Right lobe of liver (tissue), 6 donors: ENCODE measurements around the gene PCNX3. TPM values are rescaled to one million over a fixed set of nuclear protein-coding genes. Genes with fewer than 3 reads are reported as not detected.
A peak's percentile ranks its signal among the peaks of the same experiment; 100 is the strongest.

Source experiments
- ATAC-seq, 4 donors: fragments of 200-7000 bp; cut with Tn5 transposase; one replicate each; pipeline ENCODE4 v1.9.1; 2020; ENCODE audit warnings: mild to moderate bottlenecking in 4 of 4, moderate library complexity in 4 of 4
- DNase-seq, 3 donors: peaks; one replicate each; pipeline ENCODE4 v3.0.0-alpha.2; 2020
- H3K27ac ChIP-seq, 3 donors: fragments of 200-600 bp; one replicate each; pipeline ENCODE4 v1.8.0; 2022
- H3K27me3 ChIP-seq, 2 donors: fragments of 200-600 bp; one replicate each; pipeline ENCODE4 v1.8.0; 2022
- H3K36me3 ChIP-seq, 4 donors: fragments of 200-600 bp; sonication (generic) in 1 of 4; one replicate each; pipeline versions ENCODE4 v1.5.1 to v1.8.0; 2017 to 2022; ENCODE audit warnings: control low read depth in 1 of 4
- H3K4me1 ChIP-seq, 4 donors: fragments of 200-600 bp; sonication (generic) in 1 of 4; one replicate each; pipeline versions ENCODE4 v1.5.1 to v1.8.0; 2017 to 2022; ENCODE audit warnings: control low read depth in 1 of 4
- H3K4me3 ChIP-seq, 3 donors: fragments of 200-600 bp; one replicate each; pipeline ENCODE4 v1.8.0; 2022
- H3K9me3 ChIP-seq, 4 donors: fragments of 200-600 bp; sonication (generic) in 1 of 4; one replicate each; pipeline versions ENCODE4 v1.5.1 to v1.8.0; 2017 to 2022; ENCODE audit warnings: control low read depth in 1 of 4
- CTCF ChIP-seq, 4 donors: fragments of 200-600 bp in 3 of 4; fragments of 450-650 bp in 1 of 4; IDR thresholded peaks; one replicate each; pipeline versions ENCODE4 v1.5.1 to v1.8.0; 2016 to 2022; ENCODE audit warnings: antibody characterized with exemption in 4 of 4, mild to moderate bottlenecking in 2 of 4
- POLR2A ChIP-seq: fragments of 450-650 bp; IDR thresholded peaks from one replicate; pipeline ENCODE4 v1.6.1; 2017; ENCODE audit warnings: antibody characterized with exemption, mild to moderate bottlenecking
- WGBS: methylation state at CpG from one replicate; pipeline ENCODE4 v1.1.6; 2018; ENCODE audit warnings: low coverage, low lambda C conversion rate; ENCODE audit not compliant: insufficient coverage; ENCODE audit errors: missing lambda C conversion rate; 5-methylcytosine and 5-hydroxymethylcytosine counted together
- intact Hi-C, 2 donors: fragments of 100-400 bp; cut with DNase I; formaldehyde crosslinking; loops; one replicate each; pipeline versions ENCODE4 v1.11.2 to v1.14.1; 2022
- total RNA-seq, 6 experiments: library from RNA; depleted of rRNA in 2 of 6; stranded (reverse); fragments of >200 nt in 2 of 6; fragmentation: NEBNext Ultra II Directional in 3 of 6; extraction: Animal tissue kit (Norgen Biotek cat#: 25700) in 3 of 6; gene quantifications; one replicate each; pipeline versions ENCODE4 v1.1.0 to v1.2.4, GENCODE V29; 2016 to 2023
- donor health status: DM: no; HTN: yes; CAD: no.
- donor health status: DM: no; HTN: no; CAD: no.
- donor health status: DM: no; HTN: no; CAD: no.
- donor health status: DM: no; HTN: yes; CAD: no.
- donor health status: DM: no; HTN: yes; CAD: no.

The PCNX3 gene
- total RNA-seq, 6 experiments from 2014 or later = 11.2 to 32.9 (median 12.4) TPM

DNA sequence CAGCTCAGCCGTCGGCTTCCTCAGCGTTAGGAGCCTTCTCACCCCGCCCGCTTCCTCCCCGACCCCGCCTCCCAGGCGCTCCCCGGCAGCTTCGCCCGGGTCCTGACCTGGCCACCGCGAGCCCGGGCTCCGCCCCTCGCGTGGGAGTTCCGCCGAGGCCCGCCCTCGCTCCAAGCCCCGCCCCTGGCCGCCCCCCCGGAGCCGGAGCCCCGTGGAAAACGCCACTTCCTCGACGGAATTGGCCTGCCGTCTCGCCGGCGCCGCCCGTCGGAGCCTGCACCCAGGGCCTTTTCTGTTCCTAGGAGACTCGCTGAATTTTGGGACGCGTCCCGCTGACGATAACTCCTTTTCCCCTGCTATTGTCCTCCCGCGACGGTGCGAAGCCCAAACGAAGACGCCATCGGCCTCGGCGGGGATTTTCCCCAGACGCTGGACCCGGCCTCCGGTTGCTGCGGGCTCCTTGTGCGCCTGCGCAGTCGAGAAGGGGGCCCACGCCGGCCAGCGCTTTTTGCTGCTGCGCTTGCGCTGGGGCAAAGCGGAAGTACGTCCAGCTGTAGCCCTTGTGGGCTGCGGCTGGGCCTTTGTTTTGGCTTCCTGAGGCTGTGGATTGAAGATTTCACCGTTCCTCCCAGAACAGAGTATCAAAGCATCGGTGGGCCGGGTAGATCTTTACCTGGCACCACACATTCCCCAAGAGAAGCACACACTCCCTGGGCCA lies 37.1 kb downstream of the PCNX3 start:
- TF ChIP-seq POLR2A (peak; percentile 76), CTCF (IDR thresholded peaks at IDR 0.05) (no peak)
- intact Hi-C loops = no loop called here
- Histone ChIP-seq H3K9me3 (no peaks in the 10 kb centered on the region), H3K36me3 (peaks cover 0 to 33% (median 18%) of the 10 kb centered on the region in 4 donors), H3K27me3 (no peaks in the 10 kb centered on the region), H3K27ac (peak overlapping the region; percentile 91 to 97 (median 94)), H3K4me1 (peaks cover 0 to 42% (median 17%) of the 10 kb centered on the region in 4 donors), H3K4me3 (peak overlapping the region; percentile 58 to 66 (median 63))
- WGBS = 0% methylated on average over 3 of the region's 68 CpGs
- DNase-seq (peak; percentile 97 to 98 (median 97)), ATAC-seq (peak; percentile 84 to 90 (median 88))

DNA sequence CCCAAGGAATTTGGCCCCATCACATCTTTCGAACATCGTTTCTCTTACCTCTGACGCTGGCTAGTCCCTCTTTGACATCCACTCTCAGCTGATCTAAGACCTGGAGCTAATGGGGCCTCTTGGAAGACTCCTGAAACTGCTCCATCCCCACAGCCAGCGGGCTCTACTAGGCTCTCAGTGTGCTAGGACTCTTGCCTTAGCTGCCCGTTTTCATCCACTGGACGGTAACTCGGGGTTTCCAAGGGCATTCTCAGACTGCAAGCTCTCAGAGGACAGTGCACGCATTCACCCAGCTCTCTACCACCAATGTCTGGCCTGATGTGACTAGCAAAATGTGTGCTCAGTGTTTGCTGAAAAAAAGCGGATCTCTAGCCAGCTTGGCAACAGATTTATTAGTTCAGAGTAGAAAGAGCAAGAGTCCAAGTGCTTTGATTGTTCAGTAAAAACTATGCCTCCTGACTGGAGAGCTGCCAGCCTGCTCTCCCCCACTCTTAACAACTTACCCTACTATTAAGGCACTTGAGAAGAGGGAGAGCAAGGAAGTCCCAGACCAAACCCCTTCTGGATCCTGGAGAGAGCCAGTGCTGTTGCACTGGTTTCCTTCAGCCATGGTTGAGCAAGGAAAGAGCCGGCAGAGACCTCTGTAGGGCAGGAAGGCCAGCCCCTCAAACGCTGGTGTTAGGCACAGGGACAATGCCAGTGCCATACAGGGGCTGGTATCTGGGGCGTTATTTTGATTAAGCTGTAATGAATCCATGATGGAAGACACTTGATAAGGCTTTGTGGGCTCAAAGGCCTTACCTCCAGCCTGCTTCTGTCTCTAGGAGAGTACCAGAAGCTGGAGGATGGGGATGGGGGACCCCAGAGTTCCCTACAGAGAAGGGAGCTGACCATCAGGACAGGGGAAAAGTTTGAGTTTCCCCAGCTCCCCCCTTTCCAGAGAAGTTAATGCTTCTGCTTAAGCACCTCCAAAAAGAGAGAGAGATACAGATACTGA lies 38.0 kb downstream of the PCNX3 start:
- TF ChIP-seq POLR2A (peak; percentile 38), CTCF (IDR thresholded peaks at IDR 0.05) (no peak)
- ATAC-seq (peak; percentile 41 to 64 (median 60)), DNase-seq (peak in 1 of 3 donors; percentile 82)
- no peaks in the 10 kb centered on the region for H3K9me3 ChIP-seq
- H3K27ac ChIP-seq = peak overlapping the region; percentile 91 to 97 (median 94)
- WGBS = 8% methylated on average over 12 of the region's 12 CpGs
- intact Hi-C loops = no loop called here
- peaks cover 0 to 42% (median 22%) of the 10 kb centered on the region in 4 donors for H3K36me3 ChIP-seq
- peaks cover 0 to 36% (median 17%) of the 10 kb centered on the region in 4 donors for H3K4me1 ChIP-seq
- H3K27me3 ChIP-seq = no peaks in the 10 kb centered on the region
- H3K4me3 ChIP-seq = peak overlapping the region; percentile 58 to 66 (median 63)

- Histone ChIP-seq H3K4me1 (peaks cover 0 to 32% (median 17%) of the 10 kb centered on the region in 4 donors), H3K27ac (peak overlapping the region in 1 of 3 donors; percentile 97), H3K9me3 (no peaks in the 10 kb centered on the region), H3K36me3 (peaks cover 1 to 53% (median 29%) of the 10 kb centered on the region in 4 donors), H3K4me3 (no peak overlapping the region), H3K27me3 (no peaks in the 10 kb centered on the region)
- 85% methylated on average over 5 of the region's 14 CpGs for WGBS
- DNase-seq = peak in 1 of 3 donors; percentile 50
- intact Hi-C loops = no loop called here
- TF ChIP-seq CTCF (IDR thresholded peaks at IDR 0.05) (no peak), POLR2A (no peak)
- no peak for ATAC-seq
These were observed 39.1 kb downstream of the PCNX3 start for GRCh38 chr11:65654375-65655349.
